ENCODE data around the gene SCAPER. TPM values are rescaled to one million over a fixed set of nuclear protein-coding genes. Genes with fewer than 3 reads are reported as not detected.

Gene SCAPER
- total RNA-seq, 6 donors from 2014 or later, result 14.4 to 67.1 (median 27.6) TPM

- no peak for ATAC-seq (ENCODE audit: low FRiP score in 2 of 2)
- Histone ChIP-seq H3K4me1 (no peaks in the 10 kb centered on the region), H3K36me3 (peaks cover 0 to 31% (median 5%) of the 10 kb centered on the region in 4 donors), H3K9me3 (no peaks in the 10 kb centered on the region), H3K27ac (no peak overlapping the region), H3K27me3 (no peaks in the 10 kb centered on the region), H3K4me3 (no peak overlapping the region)
- DNase-seq, result no peak
- WGBS, 2 donors, result 0% methylated on average over 1 of the region's 1 CpG
- TF ChIP-seq EP300 (IDR thresholded peaks at IDR 0.05) (no peak), POLR2AphosphoS5 (IDR thresholded peaks at IDR 0.05) (no peak), POLR2A (IDR thresholded peaks at IDR 0.05) (no peak), CTCF (IDR thresholded peaks at IDR 0.05) (no peak)
Observed at GRCh38 chr15:76939715-76940114, 34.6 kb upstream of the SCAPER start.

- Histone ChIP-seq H3K27me3 (no peaks in the 10 kb centered on the region), H3K36me3 (peaks cover 0 to 22% (median 6%) of the 10 kb centered on the region in 4 donors), H3K9me3 (no peaks in the 10 kb centered on the region), H3K27ac (no peak overlapping the region), H3K4me1 (peaks cover 0 to 1% (median 0%) of the 10 kb centered on the region in 4 donors), H3K4me3 (no peak overlapping the region)
- DNase-seq (no peak), ATAC-seq (ENCODE audit: low FRiP score in 2 of 2) (no peak)
- WGBS, 2 donors, result 96 to 99% methylated on average over 5 of the region's 5 CpGs
- TF ChIP-seq POLR2A (IDR thresholded peaks at IDR 0.05) (no peak), EP300 (IDR thresholded peaks at IDR 0.05) (no peak), POLR2AphosphoS5 (IDR thresholded peaks at IDR 0.05) (no peak), CTCF (IDR thresholded peaks at IDR 0.05) (no peak)
Observed at GRCh38 chr15:76938752-76939151, 33.6 kb upstream of the SCAPER start.

GRCh38 chr15:76936671-76937070 lies 31.5 kb upstream of the SCAPER start:
- no peaks in the 10 kb centered on the region for H3K27me3 ChIP-seq
- H3K36me3 ChIP-seq, result peaks cover 0 to 22% (median 6%) of the 10 kb centered on the region in 4 donors
- H3K4me1 ChIP-seq, result peaks cover 0 to 16% (median 10%) of the 10 kb centered on the region in 4 donors
- TF ChIP-seq EP300 (IDR thresholded peaks at IDR 0.05) (no peak), POLR2AphosphoS5 (IDR thresholded peaks at IDR 0.05) (no peak), POLR2A (IDR thresholded peaks at IDR 0.05) (no peak), CTCF (IDR thresholded peaks at IDR 0.05) (no peak)
- H3K9me3 ChIP-seq, result no peaks in the 10 kb centered on the region
- H3K4me3 ChIP-seq, result no peak overlapping the region
- WGBS, 2 donors, result 68 to 80% methylated on average over 3 of the region's 3 CpGs
- no peak overlapping the region for H3K27ac ChIP-seq
- no peak for DNase-seq
- no peak for ATAC-seq (ENCODE audit: low FRiP score in 2 of 2)

- Histone ChIP-seq H3K4me1 (peaks cover 6 to 21% (median 12%) of the 10 kb centered on the region in 4 donors), H3K9me3 (no peaks in the 10 kb centered on the region), H3K27me3 (no peaks in the 10 kb centered on the region), H3K27ac (no peak overlapping the region), H3K4me3 (no peak overlapping the region), H3K36me3 (peaks cover 0 to 22% (median 6%) of the 10 kb centered on the region in 4 donors)
- TF ChIP-seq CTCF (IDR thresholded peaks at IDR 0.05), result no peak
- TF ChIP-seq EP300 (IDR thresholded peaks at IDR 0.05), result no peak
- no peak for TF ChIP-seq POLR2A (IDR thresholded peaks at IDR 0.05)
- TF ChIP-seq POLR2AphosphoS5 (IDR thresholded peaks at IDR 0.05), result no peak
- ATAC-seq (ENCODE audit: low FRiP score in 2 of 2), result no peak
- 96 to 97% methylated on average over 2 of the region's 2 CpGs for WGBS, 2 donors
- DNase-seq, result no peak
Observed at GRCh38 chr15:76935620-76936019, 30.5 kb upstream of the SCAPER start.

Measured in upper lobe of left lung (tissue), 6 donors.